ENCODE data around the gene STRN4. TPM values are rescaled to one million over a fixed set of nuclear protein-coding genes. Genes with fewer than 3 reads are reported as not detected.

The STRN4 gene
- total and polyA plus RNA-seq, 2 donors (not counting 1 experiment from before 2014, with no cell fraction given) = 111 to 112 TPM

GRCh38 chr19:46726971-46727501 is 19.2 kb downstream of the STRN4 start:
- H3K27me3 Mint-ChIP-seq = no peaks in the 10 kb centered on the region
- H4K20me1 ChIP-seq (ENCODE audit: control insufficient read depth, insufficient read depth, low read length, poor library complexity, severe bottlenecking) = peaks cover 49% of the 10 kb centered on the region
- WGBS (ENCODE audit: insufficient coverage) = 97% methylated on average over 14 of the region's 14 CpGs
- no peak overlapping the region for H2AFZ ChIP-seq (ENCODE audit: insufficient read depth, low read depth, low read length, poor library complexity, severe bottlenecking)
- H3K27ac ChIP-seq (ENCODE audit: low read length in 2 of 2) = no peak overlapping the region
- TF ChIP-seq CTCF (IDR thresholded peaks at IDR 0.05) (no peak), EZH2 (IDR thresholded peaks at IDR 0.05; ENCODE audit: borderline replicate concordance, insufficient read depth, low read depth, low read length, poor library complexity, severe bottlenecking) (no peak)
- H3K79me2 ChIP-seq (ENCODE audit: control insufficient read depth, insufficient read depth, low read length) = peaks cover 67% of the 10 kb centered on the region
- H3K9me3 ChIP-seq (ENCODE audit: control extremely low read depth in 1 of 3, control insufficient read depth in 2 of 3, insufficient read depth in 1 of 3, low read length in 2 of 3) = no peaks in the 10 kb centered on the region
- POLR2A ChIA-PET = interaction anchor here (0.7 to 2.1 kb wide), 3 partner anchors 15 to 106 kb away, joined by 4 to 7 read pairs (median 5); no protein-coding TSS in a partner anchor
- no peak overlapping the region for H3K4me3 ChIP-seq (ENCODE audit: control extremely low read depth in 1 of 5, extremely low read depth in 1 of 5, insufficient read depth in 1 of 5, low read depth in 2 of 5, low read length in 4 of 5)
- DNase-seq (no peak), ATAC-seq (ENCODE audit: low read depth) (no peak)
- no peak overlapping the region for H3K4me3 Mint-ChIP-seq
- intact Hi-C loops (cut with micrococcal nuclease) = loop anchor here (5.0 kb wide), 1 partner anchor 35 kb away; no protein-coding TSS in a partner anchor
- CTCF ChIA-PET = interaction anchor here (0.8 to 14.9 kb wide), 9 partner anchors 8 to 198 kb away, joined by 3 to 353 read pairs (median 10); partner anchors contain the start of gene PRKD2
- no peak overlapping the region for H3K4me2 ChIP-seq (replicated peaks; ENCODE audit: low read depth, low read length, poor library complexity, severe bottlenecking)
- H3K4me1 Mint-ChIP-seq = peaks cover 43% of the 10 kb centered on the region
- peaks cover 26 to 29% of the 10 kb centered on the region in 2 donors for H3K4me1 ChIP-seq (ENCODE audit: control insufficient read depth in 2 of 2, insufficient read depth in 2 of 2, low read length in 2 of 2)
- peaks cover 0 to 91% of the 10 kb centered on the region in 2 experiments for H3K36me3 ChIP-seq (replicated peaks in 1 of 2; ENCODE audit: control extremely low read depth in 1 of 2, control insufficient read depth in 1 of 2, extremely low read depth in 1 of 2, insufficient read depth in 2 of 2, low read length in 1 of 2)
- no peak overlapping the region for H3K27ac Mint-ChIP-seq
- no peaks in the 10 kb centered on the region for H3K27me3 ChIP-seq (replicated peaks in 1 of 4; ENCODE audit: control extremely low read depth in 1 of 4, control insufficient read depth in 3 of 4, insufficient read depth in 4 of 4, low read length in 3 of 4)
- H3K9me3 Mint-ChIP-seq (ENCODE audit: insufficient read depth) = no peaks in the 10 kb centered on the region
- no peak overlapping the region for H3K9ac ChIP-seq (ENCODE audit: low read length)

GRCh38 chr19:46726551-46726950 is 19.7 kb downstream of the STRN4 start:
- Histone ChIP-seq H3K9me3 (ENCODE audit: control extremely low read depth in 1 of 3, control insufficient read depth in 2 of 3, insufficient read depth in 1 of 3, low read length in 2 of 3) (no peaks in the 10 kb centered on the region), H3K27me3 (replicated peaks in 1 of 4; ENCODE audit: control extremely low read depth in 1 of 4, control insufficient read depth in 3 of 4, insufficient read depth in 4 of 4, low read length in 3 of 4) (no peaks in the 10 kb centered on the region), H3K36me3 (replicated peaks in 1 of 2; ENCODE audit: control extremely low read depth in 1 of 2, control insufficient read depth in 1 of 2, extremely low read depth in 1 of 2, insufficient read depth in 2 of 2, low read length in 1 of 2) (peaks cover 0 to 91% of the 10 kb centered on the region in 2 experiments), H3K79me2 (ENCODE audit: control insufficient read depth, insufficient read depth, low read length) (peaks cover 71% of the 10 kb centered on the region), H3K27ac (ENCODE audit: low read length in 2 of 2) (no peak overlapping the region), H4K20me1 (ENCODE audit: control insufficient read depth, insufficient read depth, low read length, poor library complexity, severe bottlenecking) (peaks cover 49% of the 10 kb centered on the region), H3K4me3 (ENCODE audit: control extremely low read depth in 1 of 5, extremely low read depth in 1 of 5, insufficient read depth in 1 of 5, low read depth in 2 of 5, low read length in 4 of 5) (no peak overlapping the region), H2AFZ (ENCODE audit: insufficient read depth, low read depth, low read length, poor library complexity, severe bottlenecking) (no peak overlapping the region), H3K4me2 (replicated peaks; ENCODE audit: low read depth, low read length, poor library complexity, severe bottlenecking) (no peak overlapping the region), H3K4me1 (ENCODE audit: control insufficient read depth in 2 of 2, insufficient read depth in 2 of 2, low read length in 2 of 2) (peaks cover 31 to 33% of the 10 kb centered on the region in 2 donors), H3K9ac (ENCODE audit: low read length) (no peak overlapping the region)
- ATAC-seq (ENCODE audit: low read depth) (no peak), DNase-seq (no peak)
- 93% methylated on average over 10 of the region's 10 CpGs for WGBS (ENCODE audit: insufficient coverage)
- ChIA-PET CTCF (interaction anchor here (0.8 to 14.9 kb wide), 6 partner anchors 12 to 64 kb away, joined by 3 to 353 read pairs (median 3); partner anchors contain the start of gene PRKD2), POLR2A (interaction anchor here (0.7 kb wide), 2 partner anchors 16 to 106 kb away, joined by 4 to 7 read pairs; no protein-coding TSS in a partner anchor)
- intact Hi-C loops (cut with micrococcal nuclease) = loop anchor here (5.0 kb wide), 1 partner anchor 34 kb away; no protein-coding TSS in a partner anchor
- Mint-ChIP-seq H3K27me3 (no peaks in the 10 kb centered on the region), H3K9me3 (ENCODE audit: insufficient read depth) (no peaks in the 10 kb centered on the region), H3K4me1 (peaks cover 43% of the 10 kb centered on the region), H3K27ac (no peak overlapping the region), H3K4me3 (no peak overlapping the region)
- no peak for TF ChIP-seq CTCF (IDR thresholded peaks at IDR 0.05)
